Measurements from ENCODE around the gene SLC43A1. TPM values are rescaled to one million over a fixed set of nuclear protein-coding genes. Genes with fewer than 3 reads are reported as not detected.

SLC43A1 gene
- total and polyA plus RNA-seq, 8 donors: 11.7 to 25.3 (median 18.0) TPM

DNA sequence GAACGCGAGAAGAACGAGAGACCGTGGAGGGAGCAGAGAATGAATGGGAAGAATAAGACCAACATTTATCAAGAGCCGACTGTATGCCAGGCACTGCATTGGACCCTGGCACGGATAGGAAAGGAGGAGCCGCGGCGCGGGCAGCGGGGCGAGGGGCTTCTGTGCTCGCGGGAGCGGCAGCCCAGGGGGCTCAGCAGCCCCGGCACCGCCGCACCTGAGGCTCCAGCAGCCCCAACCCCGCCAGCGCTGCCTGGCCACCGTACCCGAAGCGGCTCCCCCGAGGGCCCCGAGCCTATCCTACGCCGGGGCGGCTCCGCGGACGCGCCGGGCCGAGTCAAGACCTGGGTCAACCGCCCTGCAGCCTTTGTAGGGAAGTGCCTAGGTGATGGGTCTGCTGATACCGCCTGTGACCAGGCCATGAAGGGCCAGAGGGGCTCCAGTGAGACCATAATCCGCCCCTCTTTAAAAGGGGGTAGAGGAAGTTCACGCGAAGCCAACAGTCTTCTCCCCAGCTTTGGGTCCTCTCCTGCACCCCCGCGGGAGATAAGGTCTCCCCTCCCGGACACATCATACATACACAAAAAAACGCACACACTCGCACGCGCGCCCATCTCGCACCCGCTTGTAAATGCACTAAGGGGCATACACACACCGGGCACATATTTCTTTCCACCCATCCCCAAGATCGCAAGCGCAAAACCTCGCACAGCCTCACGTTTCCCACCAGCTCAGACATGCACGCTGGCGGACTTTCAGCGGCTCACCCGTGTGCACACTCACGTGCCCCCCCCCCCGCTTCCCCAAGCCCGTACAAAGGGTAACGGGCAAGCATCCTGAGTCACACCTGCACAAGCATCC lies 56.1 kb downstream of the SLC43A1 start:
- peaks cover 25 to 44% of the 10 kb centered on the region in 2 donors for H3K4me1 ChIP-seq
- peak overlapping the region; percentile 29 to 47 for H3K4me3 ChIP-seq
- intact Hi-C loops (cut with DNase I): loop anchor here in 1 of 2 donors (5.0 kb wide), 1 partner anchor 68 kb away; no protein-coding TSS in a partner anchor
- peak; percentile 9 for ATAC-seq
- DNase-seq: peak in 1 of 4 donors; percentile 88
- no peak for TF ChIP-seq CTCF (IDR thresholded peaks at IDR 0.05)
- no peaks in the 10 kb centered on the region for H3K9me3 ChIP-seq
- no peak overlapping the region for H3K27ac ChIP-seq
- peaks cover 11 to 57% of the 10 kb centered on the region in 2 donors for H3K27me3 ChIP-seq
- no peaks in the 10 kb centered on the region for H3K36me3 ChIP-seq

DNA sequence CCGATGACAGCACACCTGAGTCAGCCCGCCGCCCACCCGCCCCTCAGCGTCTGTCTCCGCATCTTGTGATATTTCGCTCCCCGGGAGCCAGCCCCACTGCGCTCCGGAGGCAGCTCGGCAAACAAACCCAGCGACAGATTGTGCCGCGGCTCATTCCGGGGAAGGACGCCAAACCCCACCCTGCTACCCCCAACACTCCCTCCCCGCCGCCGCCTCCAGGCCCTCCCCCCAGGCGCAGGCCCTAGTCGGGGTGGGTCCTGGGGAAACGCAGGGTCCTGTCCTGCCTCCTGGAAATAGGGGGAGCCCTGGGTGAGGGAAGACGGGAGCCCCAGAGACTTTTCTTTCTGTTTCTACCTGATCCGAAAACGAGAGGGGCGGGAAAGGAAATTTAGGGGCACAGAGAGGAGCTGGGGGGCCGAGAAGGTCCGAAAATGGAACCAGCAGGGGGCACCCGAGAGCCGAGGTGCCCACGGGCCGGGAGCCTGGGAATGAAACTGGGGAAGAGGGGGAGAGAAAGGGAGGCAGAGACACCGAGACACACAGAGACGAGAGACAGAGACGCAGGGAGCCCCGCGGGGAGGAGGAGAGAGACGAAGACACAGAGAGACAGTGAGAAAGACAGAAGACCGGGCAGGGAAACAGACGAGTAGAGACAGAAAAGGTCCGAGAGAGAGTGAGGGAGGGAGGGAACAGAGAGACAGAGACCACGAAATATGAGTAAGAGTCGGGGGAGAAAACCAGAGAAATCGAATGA lies 56.9 kb downstream of the SLC43A1 start:
- DNase-seq (peak in 1 of 4 donors; percentile 88), ATAC-seq (peak; percentile 62)
- Histone ChIP-seq H3K4me1 (peaks cover 25 to 44% of the 10 kb centered on the region in 2 donors), H3K9me3 (no peaks in the 10 kb centered on the region), H3K4me3 (peak overlapping the region; percentile 29 to 47), H3K27ac (no peak overlapping the region), H3K27me3 (peaks cover 11 to 57% of the 10 kb centered on the region in 2 donors), H3K36me3 (no peaks in the 10 kb centered on the region)
- TF ChIP-seq CTCF (IDR thresholded peaks at IDR 0.05): peak; percentile 69 to 73
- intact Hi-C loops (cut with DNase I): loop anchor here in 1 of 2 donors (5.0 kb wide), 1 partner anchor 69 kb away; no protein-coding TSS in a partner anchor

DNA sequence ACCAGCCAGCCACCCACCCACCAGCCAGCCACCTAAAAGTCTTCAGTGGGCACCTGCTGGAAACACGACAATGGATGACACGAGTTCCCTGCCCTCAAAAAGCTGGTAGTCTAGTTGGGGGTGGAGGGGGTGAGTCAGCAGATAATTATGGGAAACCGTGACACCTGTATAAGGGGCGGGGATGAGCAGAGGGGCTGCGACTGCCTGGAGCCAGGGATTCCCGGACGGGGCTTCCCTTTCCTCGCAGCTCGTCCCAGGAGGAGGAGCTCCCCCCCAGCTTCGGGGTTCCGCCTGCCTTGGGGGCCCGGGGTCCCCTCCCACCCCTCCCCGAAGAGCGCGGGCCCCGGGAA lies 57.5 kb downstream of the SLC43A1 start:
- no peaks in the 10 kb centered on the region for H3K9me3 ChIP-seq
- ATAC-seq (peak; percentile 2), DNase-seq (no peak)
- no peak for TF ChIP-seq CTCF (IDR thresholded peaks at IDR 0.05)
- H3K36me3 ChIP-seq: no peaks in the 10 kb centered on the region
- no peak overlapping the region for H3K27ac ChIP-seq
- peaks cover 31 to 44% of the 10 kb centered on the region in 2 donors for H3K4me1 ChIP-seq
- peak overlapping the region; percentile 29 to 47 for H3K4me3 ChIP-seq
- peaks cover 11 to 57% of the 10 kb centered on the region in 2 donors for H3K27me3 ChIP-seq
- intact Hi-C loops (cut with DNase I): loop anchor here in 1 of 2 donors (5.0 kb wide), 1 partner anchor 69 kb away; no protein-coding TSS in a partner anchor

- no peak overlapping the region for H3K4me3 ChIP-seq
- H3K9me3 ChIP-seq: no peaks in the 10 kb centered on the region
- H3K27ac ChIP-seq: no peak overlapping the region
- DNase-seq (no peak), ATAC-seq (peak; percentile 3)
- intact Hi-C loops (cut with DNase I): loop anchor here in 1 of 2 donors (5.0 kb wide), 1 partner anchor 70 kb away; no protein-coding TSS in a partner anchor
- peaks cover 31 to 44% of the 10 kb centered on the region in 2 donors for H3K4me1 ChIP-seq
- H3K36me3 ChIP-seq: no peaks in the 10 kb centered on the region
- H3K27me3 ChIP-seq: peaks cover 11 to 57% of the 10 kb centered on the region in 2 donors
- peak in 1 of 2 donors; percentile 4 for TF ChIP-seq CTCF (IDR thresholded peaks at IDR 0.05)
These were observed 57.9 kb downstream of the SLC43A1 start for GRCh38 chr11:57457643-57458023.

All from left lung (tissue), 10 donors.